RPMI7951 (cell line): ENCODE measurements around the gene TTC9. TPM values are rescaled to one million over a fixed set of nuclear protein-coding genes. Genes with fewer than 3 reads are reported as not detected.
"Not testable (repeated sequence)": the region's sequence is repeated elsewhere in the genome, so short reads cannot be mapped to it uniquely, and the experiment has no call there.

ENCODE experiments used
- DNase-seq: peaks from one replicate; pipeline ENCODE4 v3.0.0-alpha.2; 2012; ENCODE audit warnings: low read depth
- total RNA-seq: library from RNA; depleted of rRNA; stranded (reverse); fragments of >200 nt; shearing (Covaris generic); gene quantifications from 2 replicates; pipeline ENCODE4 v1.2.3, GENCODE V29; 2014

TTC9 gene
- total RNA-seq, 1 experiment from 2014 or later, result not detected

- no peak for DNase-seq
These were observed 35.6 kb downstream of the TTC9 start for GRCh38 chr14:70677341-70677740.

DNA sequence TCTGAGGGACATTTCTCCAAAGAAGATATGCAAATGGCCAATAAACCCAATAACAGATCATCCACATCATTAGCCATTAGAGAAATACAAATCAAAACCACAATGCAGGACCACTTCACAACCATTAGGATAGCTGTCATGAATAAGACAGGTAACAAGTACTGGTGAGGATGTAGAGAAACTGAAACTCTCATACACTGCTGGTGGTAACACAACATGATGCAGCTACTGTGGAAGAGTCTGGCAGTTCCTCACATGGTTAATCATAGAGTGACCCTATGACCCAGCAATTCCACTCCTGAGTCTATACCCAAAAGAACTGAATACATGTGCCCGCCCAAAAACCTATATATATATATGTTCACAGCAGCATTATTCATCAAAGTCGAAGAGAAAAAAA lies 39.0 kb downstream of the TTC9 start:
- DNase-seq, result no peak

DNA sequence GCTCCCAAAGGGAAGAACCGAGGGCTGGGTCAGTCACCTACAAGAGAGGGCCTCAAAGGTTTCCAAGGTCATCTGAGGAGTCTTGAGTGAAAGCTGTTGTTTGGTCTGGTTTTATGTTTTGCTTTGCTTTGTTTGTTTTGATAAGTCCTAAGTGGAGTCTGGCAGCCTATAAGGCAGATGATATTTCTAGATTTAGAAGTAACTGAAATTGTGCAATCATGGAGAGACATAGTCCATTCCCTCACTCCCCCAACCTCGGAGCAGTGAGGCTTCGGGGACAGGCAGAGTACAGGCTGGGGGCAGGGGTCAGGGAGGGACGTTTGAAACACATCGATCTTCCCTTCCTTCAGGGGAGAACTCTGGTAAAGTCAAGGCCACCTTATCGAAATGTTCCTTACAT lies 42.3 kb downstream of the TTC9 start:
- DNase-seq, result no peak

DNA sequence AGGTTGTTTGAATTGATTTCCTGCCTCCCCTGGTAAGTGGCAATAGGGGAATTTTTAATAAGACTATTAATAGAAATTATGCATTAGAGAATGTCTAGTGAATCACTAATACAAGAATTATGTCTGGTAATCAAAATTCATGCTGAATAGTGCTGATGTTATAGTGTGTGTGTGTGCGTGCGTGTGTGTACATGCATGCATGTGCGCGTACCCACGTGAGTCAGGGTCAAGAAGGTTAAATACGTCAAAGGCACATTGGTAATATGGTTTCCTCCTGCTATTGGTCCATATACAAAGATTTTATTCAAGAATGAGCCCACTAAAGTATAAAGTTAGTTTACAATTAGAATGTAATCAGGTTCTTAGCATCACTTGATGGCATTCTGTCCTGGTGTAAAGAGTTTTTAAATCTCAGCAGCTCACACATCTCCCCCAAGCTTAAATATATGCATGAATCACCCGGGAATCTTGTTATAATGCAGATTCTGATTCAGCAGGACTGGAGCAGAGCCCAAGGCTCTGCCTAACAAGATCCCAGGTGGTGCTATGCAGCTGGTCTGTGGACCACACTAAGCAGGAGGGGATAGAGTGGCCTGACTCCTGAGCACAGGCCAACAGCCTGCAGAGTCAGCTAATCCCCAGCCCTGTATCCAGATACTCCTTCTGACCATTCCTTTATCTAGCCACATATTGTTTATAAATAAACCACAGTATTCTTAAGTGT lies 43.9 kb downstream of the TTC9 start:
- DNase-seq, result peak; percentile 19

GRCh38 chr14:70692210-70692609 lies 50.5 kb downstream of the TTC9 start:
- DNase-seq, result peak; percentile 63

GRCh38 chr14:70696026-70696425 lies 54.3 kb downstream of the TTC9 start:
- no peak for DNase-seq

- no peak for DNase-seq
These were observed 56.0 kb downstream of the TTC9 start for GRCh38 chr14:70697701-70698100.

- DNase-seq, result peak; percentile 67
These were observed 56.6 kb downstream of the TTC9 start for GRCh38 chr14:70698288-70698687.

GRCh38 chr14:70699646-70700045 lies 57.9 kb downstream of the TTC9 start:
- DNase-seq, result no peak

DNA sequence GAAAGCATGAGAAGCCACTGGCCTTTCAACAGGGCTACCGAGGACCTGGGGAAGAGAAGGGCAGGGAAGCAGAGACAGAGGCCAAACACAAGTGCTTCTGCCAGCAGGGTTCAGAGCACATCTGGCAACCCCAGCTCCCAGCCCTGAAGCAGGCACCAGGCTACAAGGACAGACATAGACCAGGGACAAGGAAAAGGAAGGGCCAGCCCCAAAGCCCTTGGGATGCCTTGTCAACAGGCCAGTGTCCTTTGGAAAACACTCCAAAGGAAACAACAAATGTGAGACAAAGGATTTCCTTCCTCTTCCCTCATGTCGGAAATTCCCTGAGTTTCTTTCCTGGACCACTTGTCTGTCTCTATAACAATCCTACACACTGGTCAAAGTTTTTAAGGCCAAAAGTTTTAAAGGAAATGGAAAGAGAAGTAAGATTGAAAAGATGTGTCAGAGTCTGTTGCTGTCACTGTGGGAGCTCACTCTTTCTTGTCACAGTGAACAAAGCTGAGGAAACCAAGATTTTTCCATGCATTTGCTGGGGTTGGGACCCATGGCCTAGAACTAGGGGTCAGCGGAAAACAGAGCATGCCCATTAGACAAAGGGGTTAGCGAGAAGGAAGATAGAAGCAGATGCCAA lies 59.4 kb downstream of the TTC9 start:
- DNase-seq, result no peak

- no peak for DNase-seq
These were observed 59.9 kb downstream of the TTC9 start for GRCh38 chr14:70701610-70702009.

- DNase-seq, result no peak
These were observed 60.4 kb downstream of the TTC9 start for GRCh38 chr14:70702161-70702560.

DNA sequence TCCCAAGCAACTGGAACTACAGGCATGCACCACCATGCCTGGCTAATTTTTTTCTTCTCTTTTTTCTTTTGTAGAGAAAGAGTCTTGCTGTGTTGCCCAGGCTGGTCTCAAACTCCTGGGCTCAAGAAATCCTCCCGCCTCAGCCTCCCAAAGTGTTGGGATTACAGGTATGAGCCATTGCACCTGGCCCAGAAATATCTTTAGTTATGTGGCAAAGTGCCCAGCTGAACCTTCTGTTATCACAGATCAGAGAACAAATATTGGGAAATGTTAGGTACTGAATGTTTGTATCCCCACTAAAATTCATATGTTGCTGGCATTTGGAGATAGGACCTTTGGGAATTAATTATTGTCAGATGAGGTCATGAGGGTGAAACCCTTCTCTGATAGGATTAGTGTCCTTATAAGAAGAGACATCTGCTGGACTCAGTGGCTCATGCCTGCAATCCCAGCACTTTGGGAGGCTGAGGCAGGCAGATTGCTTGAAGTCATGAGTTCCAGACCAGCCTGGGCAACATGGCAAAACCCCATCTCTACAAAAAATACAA lies 62.0 kb downstream of the TTC9 start:
- DNase-seq, result not testable (repeated sequence)

DNA sequence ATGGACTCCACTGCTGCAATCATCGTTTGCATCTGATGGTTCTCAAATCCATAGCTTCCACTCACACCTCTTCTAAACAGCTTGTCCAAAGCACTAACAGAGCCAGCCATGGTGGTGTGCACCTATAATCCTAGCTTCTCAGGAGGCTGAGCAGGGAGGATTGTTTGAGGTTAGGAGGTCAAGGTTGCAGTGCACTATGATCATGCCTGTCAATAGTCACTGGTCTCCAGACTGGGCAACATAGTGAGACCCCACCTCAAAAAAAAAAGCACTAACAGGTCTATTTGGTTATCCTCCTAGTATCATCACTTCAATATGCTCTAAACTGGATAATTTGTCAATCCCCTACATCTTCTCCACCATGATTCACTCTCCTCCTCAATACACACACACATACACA lies 63.2 kb downstream of the TTC9 start:
- DNase-seq, result no peak

GRCh38 chr14:70706177-70706576 lies 64.5 kb downstream of the TTC9 start:
- DNase-seq, result peak; percentile 64

DNA sequence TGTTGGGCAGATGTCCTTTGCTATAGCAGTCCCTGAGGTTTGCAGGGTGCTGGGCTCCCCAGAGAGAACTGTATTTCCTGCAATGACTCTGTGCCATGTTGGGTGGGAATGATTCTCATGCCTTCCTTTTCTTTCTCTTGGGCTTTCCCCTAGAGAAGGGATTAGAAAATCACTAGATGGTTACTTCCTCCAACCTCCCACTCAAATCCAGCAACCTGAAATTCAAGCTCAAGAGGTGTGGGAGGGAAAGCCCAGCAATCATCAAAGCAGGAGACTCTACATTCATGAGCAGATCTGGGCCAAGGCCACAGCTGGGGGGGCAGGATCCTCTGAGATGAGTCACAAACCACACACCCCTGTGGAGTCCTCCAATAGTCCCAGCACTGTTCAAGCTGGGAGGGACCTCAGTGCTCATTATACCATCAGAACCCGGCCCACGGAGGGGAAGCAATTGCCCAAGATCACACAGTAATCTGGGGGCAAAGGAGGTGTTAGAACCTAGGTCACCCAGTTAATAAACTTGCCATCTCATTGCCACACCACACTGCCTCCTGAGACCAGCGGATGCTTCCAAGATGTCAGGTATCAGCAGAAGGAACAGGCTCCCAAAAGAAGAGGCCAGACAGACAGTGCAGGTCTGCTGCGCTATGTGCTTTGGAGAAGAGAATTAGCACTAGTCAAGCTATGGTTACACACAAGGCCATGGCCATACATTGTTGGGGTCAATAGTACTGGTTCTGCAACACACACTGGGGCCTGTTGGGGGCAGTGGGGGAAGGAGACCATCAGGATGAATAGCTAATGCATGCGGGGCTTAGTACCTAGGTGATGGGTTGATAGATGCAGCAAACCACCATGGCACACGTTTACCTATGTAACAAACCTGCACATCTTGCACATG lies 65.7 kb downstream of the TTC9 start:
- peak; percentile 89 for DNase-seq

DNA sequence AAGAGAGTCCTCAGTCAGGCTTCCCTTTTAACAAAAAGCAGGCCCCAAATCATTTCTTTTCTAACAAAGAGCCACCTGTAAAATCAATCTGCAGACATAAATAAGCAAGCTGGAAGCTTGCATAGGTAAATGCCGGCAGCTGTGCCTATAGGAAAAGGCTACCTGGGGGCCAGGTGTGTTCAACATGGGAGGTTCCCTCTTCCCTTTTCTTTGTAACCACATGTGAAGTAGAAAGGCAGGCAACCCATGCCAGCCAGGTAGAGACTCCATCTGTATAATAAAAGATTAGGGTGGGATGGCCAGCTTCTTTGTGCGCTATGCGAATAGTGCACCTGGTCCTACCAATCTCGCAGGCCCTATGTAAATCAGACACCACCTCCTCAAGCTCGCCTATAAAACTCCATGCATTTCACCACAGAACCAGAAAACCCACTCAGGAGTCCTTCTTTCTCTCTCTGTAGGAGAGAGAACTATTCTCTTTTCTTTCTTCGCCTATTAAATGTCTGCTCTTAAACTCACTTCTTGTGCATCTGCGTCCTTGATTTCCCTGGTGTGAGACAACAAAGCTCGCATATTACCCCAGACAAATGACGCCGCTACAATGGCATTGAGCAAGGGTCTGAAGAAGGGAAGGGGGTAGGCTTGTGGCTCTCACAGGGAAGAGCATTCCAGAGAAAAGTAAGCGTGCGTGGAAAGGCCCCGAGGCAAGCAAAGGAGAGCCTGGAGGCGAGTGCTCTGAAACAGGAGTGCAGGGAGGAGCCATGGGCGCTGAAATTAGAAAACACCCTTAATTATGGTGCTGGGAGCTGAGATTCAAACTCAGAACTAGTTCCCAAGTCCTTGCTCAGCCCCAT lies 67.2 kb downstream of the TTC9 start:
- DNase-seq, result no peak

GRCh38 chr14:70709726-70710382 lies 68.1 kb downstream of the TTC9 start:
- DNase-seq, result no peak

DNA sequence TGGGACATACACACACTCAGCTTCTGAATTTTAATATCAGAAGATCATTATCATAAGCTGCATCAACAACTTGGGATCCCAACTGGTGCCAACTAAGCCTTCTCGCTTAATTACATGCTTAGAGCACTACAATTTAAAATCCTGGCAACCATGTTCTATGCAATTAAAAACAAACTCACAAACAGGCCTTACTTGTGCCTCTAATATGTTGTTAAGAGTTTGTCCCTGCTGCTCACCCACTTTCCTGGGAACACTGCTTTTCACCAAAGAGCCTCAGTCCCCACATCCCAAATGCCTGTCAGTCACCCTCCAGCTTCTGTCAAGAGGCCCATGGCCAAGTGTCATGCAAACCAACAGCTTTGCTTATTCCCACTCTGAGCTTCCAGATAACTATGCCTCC lies 69.7 kb downstream of the TTC9 start:
- DNase-seq, result no peak

DNA sequence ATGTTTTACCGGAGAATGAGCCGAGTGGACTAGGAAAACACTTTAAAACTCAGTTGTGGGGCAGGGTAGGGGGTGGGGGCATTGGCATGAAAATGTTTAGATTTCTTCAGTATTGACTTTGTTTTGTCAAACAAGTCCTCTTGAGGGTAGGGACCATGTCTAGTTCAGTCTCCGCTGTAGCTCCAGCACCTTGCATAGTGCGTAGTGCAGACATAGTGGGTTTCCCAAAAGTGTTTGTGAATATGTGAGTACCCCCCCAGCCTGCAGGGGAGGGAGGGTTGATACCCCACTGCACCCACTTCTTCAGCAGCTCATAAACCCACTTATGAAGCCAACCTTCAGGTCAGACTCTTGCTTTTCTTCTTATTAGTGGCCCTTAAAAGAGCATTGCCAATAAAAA lies 71.4 kb downstream of the TTC9 start:
- no peak for DNase-seq

- DNase-seq, result no peak
These were observed 71.8 kb downstream of the TTC9 start for GRCh38 chr14:70713511-70713916.
